Loucy (cell line): ENCODE measurements around the gene ENTPD3.

ENCODE experiments used
- CTCF ChIP-seq: fragments of 200-600 bp; sonication (generic); conservative IDR thresholded peaks from 2 replicates; pipeline ENCODE4 v1.5.1; 2014; ENCODE audit warnings: mild to moderate bottlenecking, antibody characterized with exemption, low read length
- EZH2phosphoT487 ChIP-seq: fragments of 200-600 bp; IDR thresholded peaks from 2 replicates; pipeline ENCODE4 v1.6.1; 2018; ENCODE audit warnings: antibody characterized with exemption, mild to moderate bottlenecking, moderate library complexity, borderline replicate concordance

DNA sequence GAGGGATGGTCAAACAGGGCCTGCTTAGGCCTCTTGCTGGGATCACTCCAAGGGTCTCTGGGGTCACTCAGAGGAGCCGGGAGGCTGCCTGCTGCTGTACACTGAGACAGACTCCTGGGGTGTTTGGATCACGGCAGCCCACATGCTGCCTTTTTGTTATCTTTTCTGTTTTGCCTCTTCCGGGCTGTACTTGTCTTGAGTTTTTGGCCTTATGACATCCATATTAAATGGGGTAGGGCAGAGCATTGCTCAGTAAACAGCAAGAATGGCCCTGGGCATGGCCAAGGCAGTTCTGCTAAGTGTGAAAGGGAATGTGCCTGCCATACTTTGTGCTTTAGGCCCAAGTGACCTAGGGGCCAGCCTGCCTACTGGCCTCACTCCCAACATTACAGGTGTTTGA is 771 bp upstream of the ENTPD3 start:
- TF ChIP-seq CTCF (no peak), EZH2phosphoT487 (no peak)
